ENCODE measurements around the gene SKP1. TPM values are rescaled to one million over a fixed set of nuclear protein-coding genes. Genes with fewer than 3 reads are reported as not detected.
A peak's percentile ranks its signal among the peaks of the same experiment; 100 is the strongest.

SKP1 gene
- total and polyA plus RNA-seq, 9 of the 15 experiments (the other 6 are each of a cell fraction or from before 2014, with no cell fraction given), result 301 to 2,109 (median 639) TPM

GRCh38 chr5:134153657-134154056 is 23.1 kb downstream of the SKP1 start:
- no peak overlapping the region for H3K4me2 ChIP-seq (ENCODE audit: insufficient read depth, low read length)
- no peaks in the 10 kb centered on the region for H3K27me3 ChIP-seq (ENCODE audit: control insufficient read depth in 2 of 2, insufficient read depth in 2 of 2, low read length in 2 of 2)
- no TSS peak for BruUV-seq (replicated peaks)
- H3K36me3 ChIP-seq (ENCODE audit: control insufficient read depth, insufficient read depth, low read length), result peaks cover 94% of the 10 kb centered on the region
- no peaks in the 10 kb centered on the region for H4K20me1 ChIP-seq (replicated peaks; ENCODE audit: control insufficient read depth, insufficient read depth, low read length)
- H3K79me2 ChIP-seq (ENCODE audit: control insufficient read depth, insufficient read depth, low read length), result peaks cover 22% of the 10 kb centered on the region; the same call in 1 of the 3 replicates
- CTCF ChIA-PET (ENCODE audit: low intra/inter-chr PET ratio), result interaction anchor here (0.6 kb wide), 1 partner anchor 1277 kb away, joined by 3 read pairs; no protein-coding TSS in a partner anchor
- ATAC-seq, result no peak
- no peaks in the 10 kb centered on the region for H3K9me1 ChIP-seq (ENCODE audit: control insufficient read depth, insufficient read depth, low read length)
- no peak overlapping the region for H3K9ac ChIP-seq (ENCODE audit: insufficient read depth in 1 of 2, low read depth in 2 of 2, low read length in 2 of 2)
- TF ChIP-seq JUND (IDR thresholded peaks at IDR 0.05; ENCODE audit: borderline replicate concordance, low read depth, low read length), result peak; percentile 31; the same call in 1 of the 2 replicates
- no peak for TF ChIP-seq JUND (tag; IDR thresholded peaks at IDR 0.05; ENCODE audit: borderline replicate concordance, low read depth, low read length)
- TF ChIP-seq CTBP1 (IDR thresholded peaks at IDR 0.05; ENCODE audit: borderline replicate concordance), result no peak
- peak; percentile 42; the same call in 1 of the 2 replicates for TF ChIP-seq ATF3 (IDR thresholded peaks at IDR 0.05)
- TF ChIP-seq ATF3 (CRISPR knock-in tag; conservative IDR thresholded peaks at IDR 0.05), result no peak
- peak; percentile 59 for TF ChIP-seq FOSL1 (tag; conservative IDR thresholded peaks at IDR 0.05)
- no peak overlapping the region for H3K27ac ChIP-seq (ENCODE audit: extremely low read depth, low read depth, low read length)
- POLR2A ChIA-PET, result interaction anchor here (0.7 to 3.1 kb wide), 7 partner anchors 8 to 432 kb away, joined by 5 to 13 read pairs (median 8); partner anchors contain the start of gene SKP1
- in situ Hi-C loops (cut with MboI), result no loop called here
- FAIRE-seq, result peak; percentile 40
- H3K4me1 ChIP-seq (replicated peaks in 1 of 2; ENCODE audit: control insufficient read depth in 2 of 2, insufficient read depth in 2 of 2, low read length in 2 of 2), result no peaks in the 10 kb centered on the region; a peak in 1 of 5 replicates
- 91% methylated on average over 1 of the region's 1 CpG for WGBS (ENCODE audit: insufficient coverage, low coverage, missing lambda C conversion rate)
- H2AFZ ChIP-seq (ENCODE audit: low read depth, low read length), result no peak overlapping the region
- H3K9me3 ChIP-seq (replicated peaks; ENCODE audit: control insufficient read depth, insufficient read depth, low read depth, low read length), result no peaks in the 10 kb centered on the region
- no peak overlapping the region for H3K4me3 ChIP-seq
- DNase-seq (ENCODE audit: extremely low read depth in 1 of 4, low spot score in 3 of 4), result no peak
- intact Hi-C loops (cut with micrococcal nuclease), result no loop called here

Measured in K562 (cell line).